ENCODE data around the gene RPE.

DNA sequence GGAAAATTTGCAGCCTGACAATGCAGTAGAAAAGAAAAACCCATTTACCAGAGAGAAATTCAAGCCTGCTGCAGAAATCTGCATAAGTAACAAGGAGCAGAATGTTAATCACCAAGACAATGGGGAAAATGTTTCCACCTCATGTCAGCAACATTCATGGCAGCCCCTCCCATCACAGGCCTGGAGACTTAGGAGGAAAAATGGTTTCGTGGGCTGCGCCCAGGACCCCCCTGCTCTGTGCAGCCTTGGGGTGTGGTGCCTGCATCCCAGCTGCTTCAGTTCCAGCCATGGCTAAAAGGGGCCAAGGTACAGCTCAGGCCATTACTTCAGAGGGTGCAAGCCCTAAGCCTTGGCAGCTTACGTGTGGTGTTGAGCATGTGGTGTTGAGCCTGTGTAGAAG is 53.4 kb downstream of the RPE start:
- TF ChIP-seq, protein P1, sequence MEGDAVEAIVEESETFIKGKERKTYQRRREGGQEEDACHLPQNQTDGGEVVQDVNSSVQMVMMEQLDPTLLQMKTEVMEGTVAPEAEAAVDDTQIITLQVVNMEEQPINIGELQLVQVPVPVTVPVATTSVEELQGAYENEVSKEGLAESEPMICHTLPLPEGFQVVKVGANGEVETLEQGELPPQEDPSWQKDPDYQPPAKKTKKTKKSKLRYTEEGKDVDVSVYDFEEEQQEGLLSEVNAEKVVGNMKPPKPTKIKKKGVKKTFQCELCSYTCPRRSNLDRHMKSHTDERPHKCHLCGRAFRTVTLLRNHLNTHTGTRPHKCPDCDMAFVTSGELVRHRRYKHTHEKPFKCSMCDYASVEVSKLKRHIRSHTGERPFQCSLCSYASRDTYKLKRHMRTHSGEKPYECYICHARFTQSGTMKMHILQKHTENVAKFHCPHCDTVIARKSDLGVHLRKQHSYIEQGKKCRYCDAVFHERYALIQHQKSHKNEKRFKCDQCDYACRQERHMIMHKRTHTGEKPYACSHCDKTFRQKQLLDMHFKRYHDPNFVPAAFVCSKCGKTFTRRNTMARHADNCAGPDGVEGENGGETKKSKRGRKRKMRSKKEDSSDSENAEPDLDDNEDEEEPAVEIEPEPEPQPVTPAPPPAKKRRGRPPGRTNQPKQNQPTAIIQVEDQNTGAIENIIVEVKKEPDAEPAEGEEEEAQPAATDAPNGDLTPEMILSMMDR (IDR thresholded peaks at IDR 0.05), result no peak
- no peak for TF ChIP-seq POLR2A (IDR thresholded peaks at IDR 0.05)
